ENCODE measurements around the gene SDS.
A peak's percentile ranks its signal among the peaks of the same experiment; 100 is the strongest.

Gene SDS

GRCh38 chr12:113424915-113425823, 21.5 kb upstream of the SDS start:
- DNase-seq, result peak in 3 of 5 experiments; percentile 24 to 38 (median 34)

DNA sequence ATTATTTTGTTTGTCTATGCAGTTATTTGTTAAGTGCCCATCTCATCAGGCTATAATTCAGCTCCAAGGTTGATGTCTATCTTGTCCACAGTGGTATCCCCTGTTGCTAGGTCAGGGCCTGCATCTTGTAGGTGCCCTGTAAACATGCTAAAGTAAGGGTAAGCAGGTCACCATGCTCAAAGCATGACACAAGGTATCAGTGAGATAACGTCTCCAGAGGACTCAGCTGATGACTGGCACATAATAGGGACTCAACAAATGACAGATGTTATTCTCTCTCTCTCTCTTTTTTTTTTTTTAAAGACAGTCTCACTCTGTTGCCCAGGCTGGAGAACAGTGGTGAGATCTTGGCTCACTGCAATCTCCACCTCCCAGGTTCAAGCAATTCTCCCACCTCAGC, 20.8 kb upstream of the SDS start:
- no peak for DNase-seq

GRCh38 chr12:113422886-113423669, 19.4 kb upstream of the SDS start:
- DNase-seq, result no peak

DNA sequence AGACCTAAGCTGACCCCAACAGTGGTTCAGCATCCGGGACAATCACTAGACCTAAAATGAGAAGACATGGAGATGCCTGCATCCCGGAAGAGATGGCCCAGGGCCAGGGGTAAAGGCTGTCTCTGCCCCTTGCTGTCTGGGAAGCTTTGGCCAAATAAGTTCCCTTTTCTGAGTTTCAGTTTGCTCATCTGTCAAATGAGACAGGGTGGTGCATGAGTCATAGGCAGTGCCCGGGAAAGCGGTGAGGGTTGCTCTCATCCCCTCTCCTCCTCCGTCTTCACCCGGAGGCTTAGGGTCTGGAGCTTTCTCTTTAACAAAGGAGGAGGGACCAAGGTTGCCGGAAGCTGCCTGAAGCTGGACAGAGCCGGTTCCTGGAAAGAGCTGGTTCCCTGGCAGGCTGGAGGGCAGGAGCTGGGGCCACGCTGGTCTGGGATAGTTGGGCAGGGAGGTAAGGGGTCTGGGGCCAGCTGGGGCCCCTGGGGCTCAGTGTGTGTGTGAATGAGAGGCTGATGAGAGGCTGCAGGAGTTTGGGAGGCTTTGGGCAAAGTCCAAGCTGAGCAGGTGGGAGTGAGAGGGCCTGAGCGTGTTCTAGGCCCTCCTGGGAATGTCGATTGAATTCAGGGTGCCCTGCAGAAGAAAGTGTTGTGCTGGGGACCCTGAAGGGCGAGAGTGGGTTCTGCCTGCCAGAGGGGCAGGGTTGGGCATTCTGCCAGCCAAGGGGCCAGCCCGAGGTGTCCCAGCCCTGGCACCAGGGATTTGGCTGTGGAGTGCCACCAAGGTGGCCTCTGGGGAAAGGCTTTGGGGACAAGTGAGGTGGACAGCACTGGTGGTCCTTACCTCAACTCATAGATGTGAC, 18.6 kb upstream of the SDS start, which contains the start of gene SDSL:
TSS of gene SDSL (plus strand) at position 351 of the 856 bp plus-strand sequence. CDS start 5,603 bp downstream, outside the sequence.
- peak in 1 of 5 experiments; percentile 10 for DNase-seq

DNA sequence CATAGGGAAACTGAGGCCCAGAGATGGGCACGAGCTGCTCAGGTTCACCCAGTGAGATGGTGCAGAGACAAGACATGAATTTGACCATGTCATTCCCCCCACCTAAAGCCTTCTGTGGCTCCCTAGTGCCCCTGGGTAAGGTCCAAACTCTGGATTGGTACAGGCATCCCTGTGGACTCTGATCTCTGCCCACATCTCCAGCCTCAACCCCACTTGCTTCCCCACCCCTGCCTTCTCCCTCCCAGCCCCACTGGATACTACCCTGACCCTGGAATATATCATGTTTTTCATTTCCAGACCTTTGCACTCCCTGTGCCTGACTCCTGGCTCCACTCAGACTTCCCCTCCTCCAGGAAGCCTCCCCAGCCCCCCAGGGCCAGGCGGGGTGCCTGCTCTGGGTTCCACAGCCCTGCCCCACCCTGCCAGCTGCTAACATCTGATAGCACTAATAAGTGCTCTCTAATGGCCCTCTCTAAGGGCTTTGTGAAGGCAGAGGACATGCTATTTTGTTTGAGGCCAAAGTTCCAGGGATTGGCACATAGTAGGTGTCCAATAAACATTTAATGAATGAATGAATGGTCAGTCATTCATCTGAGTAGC, 17.4 kb upstream of the SDS start:
- DNase-seq, result no peak

- DNase-seq, result no peak
Measured at GRCh38 chr12:113418213-113418879, 14.7 kb upstream of the SDS start.

GRCh38 chr12:113416091-113416754, 12.5 kb upstream of the SDS start:
- no peak for DNase-seq

DNA sequence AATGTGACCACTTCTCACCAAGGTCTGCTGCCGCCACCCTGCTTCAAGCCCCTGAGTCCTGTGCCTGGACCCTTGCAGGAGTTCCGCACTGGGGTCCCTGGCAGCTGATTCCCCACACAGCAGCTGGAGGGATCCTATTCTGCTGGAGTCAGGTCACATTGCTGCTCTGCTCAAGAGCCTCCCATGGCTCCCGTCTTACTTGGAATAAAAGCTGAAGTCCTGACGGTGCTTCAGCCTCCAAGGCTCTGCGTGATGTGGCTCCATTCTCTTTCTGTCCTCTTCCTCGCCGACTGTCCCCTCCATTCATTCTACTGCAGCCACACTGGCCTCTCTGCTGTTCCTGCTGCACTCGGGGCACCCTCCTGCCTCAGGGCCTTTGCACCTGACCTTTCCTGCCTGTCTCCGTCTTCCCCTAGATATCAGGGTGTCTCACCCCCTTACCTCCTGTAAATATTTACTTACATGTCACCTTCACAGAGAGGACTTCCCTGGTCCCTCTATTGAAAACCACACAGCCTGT, 10.9 kb upstream of the SDS start:
- no peak for DNase-seq

DNA sequence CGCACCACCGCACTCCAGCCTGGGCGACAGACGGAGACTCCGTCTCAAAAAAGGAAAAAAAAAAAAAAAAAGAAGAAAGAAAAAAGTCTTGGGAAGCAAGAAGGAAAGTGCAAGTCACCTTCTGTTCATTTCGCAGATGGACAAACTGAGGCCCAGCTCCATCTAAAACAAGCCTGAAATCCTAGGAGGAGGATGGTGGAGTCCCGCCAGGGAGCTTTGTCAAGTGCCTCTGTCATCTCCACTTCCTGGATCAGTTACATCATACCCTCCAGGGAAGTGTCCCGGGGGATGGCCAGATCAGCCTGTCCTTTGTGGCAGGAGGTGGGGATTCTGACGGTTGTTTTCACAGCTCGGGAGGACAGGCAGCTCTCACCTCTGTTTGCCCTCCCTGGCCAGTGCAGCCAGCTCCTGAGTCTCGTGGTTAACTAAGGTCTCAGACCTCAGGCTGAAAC, 9.8 kb upstream of the SDS start:
- DNase-seq, result no peak

DNA sequence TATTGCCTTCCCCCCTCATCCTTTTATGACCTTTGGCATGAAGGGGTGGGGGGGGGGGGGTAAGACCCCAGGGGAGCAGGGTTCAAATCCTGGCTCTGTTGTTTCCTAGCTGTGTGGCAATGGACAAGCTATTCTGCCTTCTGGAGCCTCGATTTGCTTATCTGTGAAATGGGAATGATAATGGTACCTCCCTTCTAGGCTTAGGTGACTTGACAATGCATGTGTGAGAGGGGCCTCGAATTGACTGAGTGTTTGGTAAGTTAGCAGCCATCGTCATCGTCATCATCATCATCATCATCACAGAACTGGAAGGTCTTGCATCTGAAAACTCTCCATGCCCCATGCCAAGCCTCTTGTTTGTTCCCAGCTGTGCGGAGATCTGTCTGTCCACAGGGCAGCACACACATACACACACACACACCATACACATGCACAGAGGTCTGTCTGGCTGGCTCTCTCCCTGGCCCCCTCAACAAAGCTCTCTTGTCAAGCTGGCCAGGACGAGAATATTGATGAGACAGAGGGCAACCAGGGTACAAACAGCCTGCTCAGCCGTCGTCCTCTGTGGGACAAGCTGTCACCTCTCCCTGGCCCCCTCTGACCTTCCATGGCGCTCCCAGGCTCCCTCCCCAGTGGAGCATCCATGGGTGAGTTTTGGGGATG, 5.9 kb upstream of the SDS start:
- DNase-seq, result no peak

- no peak for DNase-seq
Measured at GRCh38 chr12:113408756-113409298, 5.1 kb upstream of the SDS start.

GRCh38 chr12:113407931-113408600, 4.4 kb upstream of the SDS start:
- no peak for DNase-seq

- no peak for DNase-seq
Measured at GRCh38 chr12:113405694-113406093, 2.0 kb upstream of the SDS start.

DNA sequence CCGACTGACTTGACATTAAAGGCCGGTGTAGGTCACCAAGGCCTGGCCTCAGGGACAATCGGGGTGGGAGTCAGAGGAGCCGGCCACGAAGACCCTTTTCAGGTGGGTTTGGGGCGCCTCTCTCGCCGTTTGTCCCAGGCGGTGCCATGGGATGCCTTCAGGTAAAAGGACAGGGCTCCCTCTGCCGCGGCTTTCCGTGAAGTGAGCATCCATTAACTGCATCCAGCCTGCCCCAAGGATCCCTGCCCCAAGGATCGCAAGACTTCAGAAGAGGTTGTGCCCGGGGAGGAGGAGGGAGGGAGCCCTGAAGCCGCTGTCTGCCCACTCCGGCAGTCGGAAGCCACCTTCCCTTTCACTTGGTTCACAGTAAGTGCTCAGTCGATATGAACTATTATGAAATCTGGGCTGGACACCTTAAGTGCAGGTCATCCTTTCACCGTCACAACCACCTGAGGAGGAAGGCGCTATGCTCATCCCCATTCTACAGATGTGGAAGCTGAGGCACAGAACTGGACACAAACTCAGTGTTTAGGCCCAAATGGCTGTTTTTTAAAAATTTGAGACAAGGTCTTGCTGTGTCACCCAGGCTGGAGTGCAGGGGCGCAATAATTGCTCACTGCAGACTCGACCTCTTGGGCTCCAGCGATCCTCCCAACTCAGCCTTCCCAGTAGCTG, 964 bp downstream of the SDS start:
- no peak for DNase-seq

GRCh38 chr12:113401066-113402000, 2.4 kb downstream of the SDS start:
- no peak for DNase-seq

DNA sequence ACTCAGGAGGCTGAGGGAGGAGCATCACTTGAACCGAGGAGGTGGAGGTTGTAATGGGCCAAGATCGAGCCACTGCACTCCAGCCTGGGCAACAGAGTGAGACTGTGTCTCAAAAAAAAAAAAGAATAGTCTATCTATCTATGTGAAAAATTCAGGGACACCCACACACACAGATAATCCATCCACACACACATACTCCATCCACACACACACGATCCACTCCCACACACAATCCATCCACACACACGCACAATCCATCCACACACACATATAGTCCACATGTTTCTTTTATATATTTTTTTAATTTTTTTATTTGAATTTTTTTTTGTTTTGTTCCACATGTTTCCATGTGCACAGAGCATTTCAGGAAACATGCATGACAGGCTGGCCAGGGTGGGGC, 3.3 kb downstream of the SDS start:
- no peak for DNase-seq

DNA sequence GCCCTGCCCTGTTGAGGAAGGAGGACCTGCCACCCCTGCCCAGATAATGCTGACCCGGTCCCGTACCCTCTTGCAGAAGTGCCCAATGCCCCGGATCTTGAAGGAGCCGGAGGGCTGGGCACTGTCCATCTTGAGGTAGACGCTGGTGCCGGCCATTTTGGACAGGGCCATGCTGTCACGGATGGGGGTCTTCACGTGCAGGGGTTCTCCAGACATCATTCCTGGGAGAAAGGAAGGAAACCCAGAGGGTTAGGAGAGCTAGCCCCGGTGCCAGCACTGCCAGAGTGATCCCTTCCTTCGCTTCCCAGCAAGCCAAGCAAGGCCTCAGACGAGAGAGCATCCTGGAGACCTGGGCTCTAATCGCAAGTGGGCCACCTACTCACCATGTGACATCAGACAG, 4.2 kb downstream of the SDS start:
- DNase-seq, result no peak
